Trophoblast cell (in vitro differentiated cells and primary cell): ENCODE results near the gene RDH13.

Source experiments
- DNase-seq, 2 donors: peaks; one replicate each; pipeline ENCODE4 v3.0.0-alpha.2; 2016
- H2AFZ ChIP-seq: 2 replicates; pipeline ENCODE4 v1.6.1; 2013; ENCODE audit warnings: low read length, moderate library complexity, mild to moderate bottlenecking; ENCODE audit not compliant: insufficient read depth, poor library complexity
- H2AK5ac ChIP-seq: 2 replicates; pipeline ENCODE4 v1.6.1; 2013; ENCODE audit warnings: mild to moderate bottlenecking, low read length
- H2BK120ac ChIP-seq: 2 replicates; pipeline ENCODE4 v1.6.1; 2013; ENCODE audit warnings: low read length, mild to moderate bottlenecking, moderate library complexity; ENCODE audit not compliant: insufficient read depth, poor library complexity
- H2BK12ac ChIP-seq: 2 replicates; pipeline ENCODE4 v1.6.1; 2013; ENCODE audit warnings: mild to moderate bottlenecking, low read length, moderate library complexity
- H2BK5ac ChIP-seq: 2 replicates; pipeline ENCODE4 v1.6.1; 2013; ENCODE audit warnings: low read length, low read depth, moderate library complexity, mild to moderate bottlenecking; ENCODE audit not compliant: poor library complexity
- H3K14ac ChIP-seq: 2 replicates; pipeline ENCODE4 v1.6.1; 2013; ENCODE audit warnings: mild to moderate bottlenecking, low read length
- H3K18ac ChIP-seq: 2 replicates; pipeline ENCODE4 v1.6.1; 2013; ENCODE audit warnings: mild to moderate bottlenecking, low read length
- H3K23ac ChIP-seq: 2 replicates; pipeline ENCODE4 v1.6.1; 2013; ENCODE audit warnings: low read length
- H3K27ac ChIP-seq: 2 replicates; pipeline ENCODE4 v1.5.1; 2013; ENCODE audit warnings: low read depth, mild to moderate bottlenecking, inconsistent platforms, low read length, moderate library complexity
- H3K27me3 ChIP-seq: 2 replicates; pipeline ENCODE4 v1.6.1; 2013; ENCODE audit warnings: inconsistent platforms, mild to moderate bottlenecking, low read length, moderate library complexity; ENCODE audit not compliant: insufficient read depth
- H3K36me3 ChIP-seq, 2 experiments: 1 replicate in 1 of 2; 2 replicates in 1 of 2; pipeline ENCODE4 v1.6.1; 2013; ENCODE audit warnings: low read length in 2 of 2, mild to moderate bottlenecking in 2 of 2, moderate library complexity in 1 of 2; ENCODE audit not compliant: insufficient read depth in 2 of 2, control insufficient read depth in 1 of 2
- H3K4ac ChIP-seq: 2 replicates; pipeline ENCODE4 v1.6.1; 2013; ENCODE audit warnings: low read depth, mild to moderate bottlenecking, low read length, moderate library complexity
- H3K4me1 ChIP-seq, 2 experiments: 1 replicate in 1 of 2; 2 replicates in 1 of 2; pipeline ENCODE4 v1.6.1; 2013; ENCODE audit warnings: low read length in 2 of 2, mild to moderate bottlenecking in 2 of 2, moderate library complexity in 1 of 2; ENCODE audit not compliant: insufficient read depth in 2 of 2, control insufficient read depth in 1 of 2
- H3K4me2 ChIP-seq: 2 replicates; pipeline ENCODE4 v1.6.1; 2013; ENCODE audit warnings: inconsistent platforms, mild to moderate bottlenecking, low read length, moderate library complexity
- H3K4me3 ChIP-seq: 2 replicates; pipeline ENCODE4 v1.5.1; 2013; ENCODE audit warnings: mild to moderate bottlenecking, low read depth, low read length, inconsistent platforms
- H3K79me1 ChIP-seq: one replicate; pipeline ENCODE4 v1.6.1; 2013; ENCODE audit warnings: low read length
- H3K79me2 ChIP-seq: 2 replicates; pipeline ENCODE4 v1.6.1; 2013; ENCODE audit warnings: low read length, mild to moderate bottlenecking; ENCODE audit not compliant: control insufficient read depth, insufficient read depth, poor library complexity
- H3K9ac ChIP-seq: 2 replicates; pipeline ENCODE4 v1.6.1; 2013; ENCODE audit warnings: mild to moderate bottlenecking, low read length
- H3K9me3 ChIP-seq: 2 replicates; pipeline ENCODE4 v1.6.1; 2013; ENCODE audit warnings: low read depth, mild to moderate bottlenecking, control low read depth, inconsistent platforms, low read length; ENCODE audit not compliant: insufficient read depth
- H4K12ac ChIP-seq: 2 replicates; pipeline ENCODE4 v1.6.1; 2013; ENCODE audit warnings: low read depth, mild to moderate bottlenecking, low read length, moderate library complexity
- H4K8ac ChIP-seq: 2 replicates; pipeline ENCODE4 v1.6.1; 2013; ENCODE audit warnings: low read depth, mild to moderate bottlenecking, low read length, moderate library complexity
- H4K91ac ChIP-seq: one replicate; pipeline ENCODE4 v1.6.1; 2013; ENCODE audit warnings: low read depth, mild to moderate bottlenecking, low read length, moderate library complexity
- WGBS: extraction: QIAGEN DNeasy Blood & Tissue Kit; methylation state at CpG from one replicate; pipeline ENCODE4 v1.1.7; 2013; ENCODE audit warnings: missing lambda C conversion rate; ENCODE audit not compliant: insufficient read length, insufficient coverage; ENCODE audit errors: extremely low coverage; 5-methylcytosine and 5-hydroxymethylcytosine counted together

The RDH13 gene

DNA sequence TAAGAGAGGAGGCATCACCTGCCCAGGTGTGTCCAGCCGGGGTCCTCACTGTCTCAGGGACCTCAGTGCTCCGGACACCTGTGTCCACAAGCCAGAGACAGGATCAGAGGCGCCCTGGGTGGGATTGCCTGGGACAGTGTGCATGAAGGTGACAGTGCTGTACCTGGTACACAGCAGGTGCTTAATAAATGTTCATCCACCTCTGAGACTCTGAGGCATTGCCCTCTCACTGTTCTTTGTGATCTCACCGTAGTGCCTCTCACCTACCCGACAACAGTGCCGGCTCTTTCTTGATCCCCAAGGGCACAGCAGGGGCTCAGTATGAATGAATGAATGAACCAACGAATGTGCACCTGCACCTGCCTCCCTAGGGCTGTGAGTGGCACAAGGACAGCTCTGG lies 9.2 kb downstream of the RDH13 start:
- no peak overlapping the region for H4K12ac ChIP-seq
- no peak overlapping the region for H2AK5ac ChIP-seq
- peaks cover 2% of the 10 kb centered on the region for H3K79me1 ChIP-seq
- H3K79me2 ChIP-seq = no peaks in the 10 kb centered on the region
- no peak overlapping the region for H3K9ac ChIP-seq
- no peak overlapping the region for H3K4ac ChIP-seq
- no peak overlapping the region for H4K8ac ChIP-seq
- H3K4me1 ChIP-seq = no peaks in the 10 kb centered on the region
- H2BK12ac ChIP-seq = no peak overlapping the region
- H3K9me3 ChIP-seq = no peaks in the 10 kb centered on the region
- H3K4me3 ChIP-seq = no peak overlapping the region
- no peak overlapping the region for H2BK120ac ChIP-seq
- WGBS = no CpG with 5 or more reads among the region's 7 CpGs
- H3K27ac ChIP-seq = no peak overlapping the region
- H3K36me3 ChIP-seq = peaks cover 76 to 77% of the 10 kb centered on the region in 2 experiments
- H3K14ac ChIP-seq = no peak overlapping the region
- no peak for DNase-seq
- H2AFZ ChIP-seq = no peak overlapping the region
- H2BK5ac ChIP-seq = no peak overlapping the region
- no peaks in the 10 kb centered on the region for H3K27me3 ChIP-seq
- peak overlapping the region; percentile 11 for H3K18ac ChIP-seq
- H3K23ac ChIP-seq = no peak overlapping the region
- H4K91ac ChIP-seq = no peak overlapping the region
- H3K4me2 ChIP-seq = no peak overlapping the region

DNA sequence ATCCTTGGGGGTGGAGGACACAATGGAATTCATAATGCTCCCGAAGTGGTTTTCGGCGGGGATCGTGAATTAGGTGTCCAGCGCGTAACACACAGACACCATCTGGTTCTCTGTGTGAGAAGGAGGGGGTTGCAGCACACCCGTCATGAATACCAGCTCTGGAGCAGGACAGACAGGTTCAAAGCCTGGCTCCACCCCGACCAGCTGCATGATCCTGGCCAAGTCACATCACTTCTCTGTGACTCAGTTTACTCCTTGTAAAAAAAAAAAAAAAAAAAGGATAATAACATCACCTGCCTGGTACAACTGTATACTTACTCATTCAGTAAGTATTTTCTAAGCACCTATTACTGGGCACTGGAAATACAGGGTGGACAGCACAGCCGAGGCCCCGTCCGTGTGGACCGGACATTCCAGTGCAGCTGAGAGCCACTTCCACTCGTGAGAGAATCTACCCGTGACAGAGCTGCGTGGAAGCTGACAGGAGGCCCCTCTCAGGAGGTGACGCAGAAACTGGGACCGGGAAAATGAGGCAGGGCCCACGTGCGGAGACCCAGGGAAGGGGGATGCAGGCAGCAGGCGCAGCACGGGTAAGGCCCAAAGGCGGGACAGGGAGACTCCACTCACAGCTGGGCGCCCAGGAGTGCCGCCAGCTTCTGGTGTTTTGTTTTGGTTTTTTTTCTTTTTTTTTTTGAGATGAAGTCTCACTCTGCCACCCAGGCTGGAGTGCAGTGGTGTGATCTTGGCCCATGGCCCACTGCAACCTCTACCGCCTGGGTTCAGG lies 12.0 kb downstream of the RDH13 start:
- no peaks in the 10 kb centered on the region for H3K4me1 ChIP-seq
- H3K4ac ChIP-seq = no peak overlapping the region

DNA sequence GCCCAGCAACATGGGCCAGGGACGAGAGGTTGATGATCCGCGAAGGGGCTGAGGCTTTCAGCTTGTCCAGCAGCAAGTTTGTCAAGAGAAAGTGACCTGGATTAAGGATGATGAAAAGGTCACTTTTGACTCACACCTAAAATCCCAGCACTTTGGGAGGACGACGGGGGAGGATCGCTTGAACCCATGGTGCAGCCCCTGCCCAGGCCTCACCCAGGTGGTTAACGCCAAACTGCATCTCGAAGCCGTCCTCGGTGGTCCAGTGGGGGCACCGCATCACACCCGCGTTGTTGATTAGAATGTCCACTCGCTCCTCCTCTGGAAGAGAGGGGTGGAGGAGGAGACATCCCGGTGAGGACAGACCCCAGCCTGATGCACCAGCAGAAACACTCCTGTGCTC lies 14.5 kb downstream of the RDH13 start:
- H2AFZ ChIP-seq = no peak overlapping the region
- no peak overlapping the region for H3K4ac ChIP-seq
- H2BK120ac ChIP-seq = no peak overlapping the region
- no peaks in the 10 kb centered on the region for H3K27me3 ChIP-seq
- no peaks in the 10 kb centered on the region for H3K4me1 ChIP-seq
- H4K8ac ChIP-seq = no peak overlapping the region
- H3K79me1 ChIP-seq = peaks cover 2% of the 10 kb centered on the region
- H3K9ac ChIP-seq = no peak overlapping the region
- no peak overlapping the region for H4K12ac ChIP-seq
- no peak overlapping the region for H3K27ac ChIP-seq
- no peak overlapping the region for H3K4me3 ChIP-seq
- H3K79me2 ChIP-seq = no peaks in the 10 kb centered on the region
- H3K18ac ChIP-seq = no peak overlapping the region
- peaks cover 80% of the 10 kb centered on the region in 2 experiments for H3K36me3 ChIP-seq
- no peaks in the 10 kb centered on the region for H3K9me3 ChIP-seq
- H2AK5ac ChIP-seq = no peak overlapping the region
- DNase-seq = no peak
- no peak overlapping the region for H3K4me2 ChIP-seq
- no peak overlapping the region for H2BK5ac ChIP-seq
- WGBS = no CpG with 5 or more reads among the region's 15 CpGs
- no peak overlapping the region for H2BK12ac ChIP-seq
- no peak overlapping the region for H3K23ac ChIP-seq
- H3K14ac ChIP-seq = no peak overlapping the region
- no peak overlapping the region for H4K91ac ChIP-seq

More for the DNA sequence above, 12.0 kb downstream of the RDH13 start:
- H3K14ac ChIP-seq = no peak overlapping the region
- H3K27ac ChIP-seq = no peak overlapping the region
- no peak overlapping the region for H2AK5ac ChIP-seq
- peak overlapping the region; percentile 5 for H3K18ac ChIP-seq
- H3K36me3 ChIP-seq = peaks cover 82 to 84% of the 10 kb centered on the region in 2 experiments
- no peak overlapping the region for H3K9ac ChIP-seq
- no CpG with 5 or more reads among the region's 25 CpGs for WGBS
- no peak overlapping the region for H2BK5ac ChIP-seq
- H3K4me2 ChIP-seq = no peak overlapping the region
- no peak overlapping the region for H4K8ac ChIP-seq
- H3K4me3 ChIP-seq = no peak overlapping the region
- H2BK120ac ChIP-seq = no peak overlapping the region
- no peaks in the 10 kb centered on the region for H3K9me3 ChIP-seq
- no peaks in the 10 kb centered on the region for H3K27me3 ChIP-seq
- no peak overlapping the region for H4K12ac ChIP-seq
- H3K79me2 ChIP-seq = no peaks in the 10 kb centered on the region
- H4K91ac ChIP-seq = no peak overlapping the region
- H3K23ac ChIP-seq = no peak overlapping the region
- no peak overlapping the region for H2BK12ac ChIP-seq
- no peak overlapping the region for H2AFZ ChIP-seq
- H3K79me1 ChIP-seq = peaks cover 2% of the 10 kb centered on the region
- DNase-seq = peak in 1 of 2 donors; percentile 77

DNA sequence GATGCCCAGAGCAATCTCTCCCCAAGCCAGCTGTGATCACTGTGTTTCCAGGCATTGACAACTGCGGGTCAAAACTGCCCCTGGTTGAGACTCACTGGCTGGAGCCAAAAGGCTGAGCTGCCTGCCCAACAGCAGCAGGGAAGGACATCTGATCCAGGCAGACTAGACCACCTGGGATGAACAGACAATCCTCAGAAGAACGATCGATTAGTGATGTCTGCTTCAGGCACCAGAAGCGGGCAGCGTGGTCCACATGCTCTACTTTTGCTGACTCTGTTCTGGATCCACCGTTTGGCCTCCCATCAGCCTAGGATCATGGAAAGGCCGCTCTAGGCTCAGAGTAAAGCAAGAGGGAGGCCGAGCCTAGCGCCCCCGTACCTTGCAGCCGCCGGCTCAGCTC lies 15.0 kb downstream of the RDH13 start:
- no peak for DNase-seq

More for the DNA sequence above, 15.0 kb downstream of the RDH13 start:
- Histone ChIP-seq H3K79me1 (peaks cover 2% of the 10 kb centered on the region), H2AK5ac (no peak overlapping the region), H3K18ac (no peak overlapping the region), H3K14ac (no peak overlapping the region), H3K4me3 (no peak overlapping the region), H3K36me3 (peaks cover 77 to 79% of the 10 kb centered on the region in 2 experiments), H2BK120ac (no peak overlapping the region), H4K91ac (no peak overlapping the region), H3K79me2 (no peaks in the 10 kb centered on the region), H3K9me3 (no peaks in the 10 kb centered on the region), H4K12ac (no peak overlapping the region), H3K9ac (no peak overlapping the region), H3K4me2 (no peak overlapping the region), H2BK5ac (no peak overlapping the region), H3K4ac (no peak overlapping the region), H3K27ac (no peak overlapping the region), H2BK12ac (no peak overlapping the region), H4K8ac (no peak overlapping the region), H3K23ac (no peak overlapping the region), H2AFZ (no peak overlapping the region), H3K27me3 (no peaks in the 10 kb centered on the region), H3K4me1 (no peaks in the 10 kb centered on the region)
- no CpG with 5 or more reads among the region's 12 CpGs for WGBS
